HG03025 (cell line): Measurements from ENCODE around the gene FAM241A.
A peak's percentile ranks its signal among the peaks of the same experiment; 100 is the strongest.
"Not testable (repeated sequence)": the region's sequence is repeated elsewhere in the genome, so short reads cannot be mapped to it uniquely, and the experiment has no call there.

Source experiments
- ATAC-seq: cut with Tn5 transposase; IDR thresholded peaks from one replicate; pipeline ENCODE4 v1.9.1; 2021; ENCODE audit warnings: mild to moderate bottlenecking, moderate library complexity; ENCODE audit not compliant: unreplicated experiment, low FRiP score

FAM241A gene

DNA sequence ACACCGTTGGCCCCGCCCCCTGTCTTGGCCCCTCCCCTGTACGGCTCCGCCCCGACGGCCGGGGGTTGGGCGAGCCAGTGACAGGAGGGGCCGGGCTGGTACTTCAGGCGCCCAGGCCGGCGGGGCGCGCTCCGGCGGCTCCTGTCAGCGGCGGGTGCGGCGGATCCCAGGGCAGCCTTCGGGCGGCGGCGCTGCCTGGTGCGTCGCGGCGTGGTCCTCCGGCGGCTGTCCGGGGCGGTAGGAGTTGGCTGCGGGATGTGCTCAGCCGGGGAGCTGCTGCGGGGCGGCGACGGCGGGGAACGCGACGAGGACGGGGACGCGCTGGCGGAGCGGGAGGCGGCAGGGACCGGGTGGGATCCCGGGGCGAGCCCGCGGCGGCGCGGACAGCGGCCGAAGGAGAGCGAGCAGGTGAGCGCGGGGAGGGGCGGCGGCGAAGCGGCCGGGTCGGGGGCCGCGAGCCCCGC is at the start of gene FAM241A:
Gene FAM241A (plus strand): TSS at position 129 of the 464 bp plus-strand sequence. CDS start 127 bp downstream, at position 256.
- peak; percentile 90 for ATAC-seq

DNA sequence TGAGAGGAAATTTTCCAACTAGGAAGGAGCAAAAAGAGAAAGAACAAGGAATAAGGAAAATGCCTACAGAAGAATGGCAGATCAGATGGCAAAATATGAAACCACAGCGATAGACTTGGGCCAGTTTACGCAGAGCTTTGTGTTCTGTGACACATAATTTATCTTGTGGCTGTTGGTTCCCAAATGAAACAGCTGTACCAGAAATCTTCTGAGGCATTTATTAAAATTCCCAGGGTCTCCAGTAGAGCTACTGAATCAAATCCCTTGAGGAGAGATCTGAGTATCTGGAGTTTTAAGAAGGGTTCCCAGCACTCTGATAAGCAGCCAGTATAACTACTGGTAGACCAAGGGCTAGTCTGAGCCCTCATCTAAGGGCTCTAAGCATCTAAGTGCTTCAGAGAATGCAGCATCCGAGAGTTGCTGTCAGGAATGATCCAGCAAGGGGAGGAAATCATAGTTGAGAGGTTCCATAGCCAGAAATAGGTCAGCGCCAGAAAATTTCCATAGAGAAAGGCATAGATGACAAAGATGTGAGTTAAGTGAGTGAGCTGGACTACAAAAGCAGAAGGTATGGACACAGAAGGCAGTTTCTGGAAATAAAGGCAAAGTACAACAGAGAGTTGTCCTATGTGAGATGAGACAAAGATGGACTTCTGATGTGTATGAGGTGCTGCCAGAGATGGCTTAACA is 46.3 kb upstream of the FAM241A start:
- no peak for ATAC-seq

DNA sequence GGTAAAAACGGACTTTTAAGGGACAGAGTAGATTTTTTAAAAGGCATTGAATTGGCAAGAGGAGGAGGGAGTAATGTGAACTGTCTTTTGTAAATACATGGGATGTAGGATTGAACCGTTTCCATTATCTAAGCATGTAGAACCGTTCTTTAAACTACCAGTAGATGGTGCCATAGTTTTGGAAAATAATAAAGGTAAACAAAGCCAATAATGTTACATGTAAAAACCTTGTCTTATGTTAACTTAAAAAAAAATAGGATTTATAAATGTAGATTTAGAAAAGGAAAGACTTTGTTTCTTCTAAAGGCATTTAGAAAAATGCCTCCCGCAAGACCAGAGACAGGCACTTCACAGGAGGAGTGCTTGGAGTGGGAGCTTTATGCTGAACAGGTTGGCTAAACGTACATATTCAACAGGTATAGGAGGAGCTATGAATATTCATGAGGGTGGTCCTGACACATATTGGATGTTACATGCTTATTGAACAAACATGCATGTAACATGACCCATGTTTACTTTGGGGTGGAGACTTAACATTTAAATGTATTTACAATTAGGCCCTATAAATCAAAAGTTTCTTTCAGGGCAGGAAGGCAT is 45.5 kb upstream of the FAM241A start:
- ATAC-seq = peak; percentile 72

DNA sequence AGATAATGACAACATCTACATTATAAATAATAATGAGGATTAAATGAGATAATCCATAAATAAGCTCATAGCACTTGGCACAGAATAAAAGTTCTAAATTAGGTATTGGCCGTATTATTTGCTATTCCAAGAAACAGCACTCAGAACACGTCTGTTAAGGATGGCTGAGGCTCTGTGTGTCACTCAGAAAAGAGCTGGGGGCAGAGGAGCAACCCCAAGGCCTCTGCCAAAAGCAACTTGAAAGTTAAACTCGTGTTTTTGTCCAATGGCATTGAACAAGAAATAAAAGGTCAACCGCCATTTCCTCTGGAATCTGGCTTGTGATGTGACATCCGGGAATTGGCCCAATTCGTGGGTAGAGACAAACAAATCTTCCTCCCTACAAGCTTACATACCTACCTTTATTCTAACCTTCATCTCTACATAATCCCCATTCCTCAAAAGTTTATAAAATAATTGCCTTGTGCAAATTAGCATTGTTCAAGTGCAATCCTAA is 42.3 kb upstream of the FAM241A start:
- ATAC-seq = no peak

DNA sequence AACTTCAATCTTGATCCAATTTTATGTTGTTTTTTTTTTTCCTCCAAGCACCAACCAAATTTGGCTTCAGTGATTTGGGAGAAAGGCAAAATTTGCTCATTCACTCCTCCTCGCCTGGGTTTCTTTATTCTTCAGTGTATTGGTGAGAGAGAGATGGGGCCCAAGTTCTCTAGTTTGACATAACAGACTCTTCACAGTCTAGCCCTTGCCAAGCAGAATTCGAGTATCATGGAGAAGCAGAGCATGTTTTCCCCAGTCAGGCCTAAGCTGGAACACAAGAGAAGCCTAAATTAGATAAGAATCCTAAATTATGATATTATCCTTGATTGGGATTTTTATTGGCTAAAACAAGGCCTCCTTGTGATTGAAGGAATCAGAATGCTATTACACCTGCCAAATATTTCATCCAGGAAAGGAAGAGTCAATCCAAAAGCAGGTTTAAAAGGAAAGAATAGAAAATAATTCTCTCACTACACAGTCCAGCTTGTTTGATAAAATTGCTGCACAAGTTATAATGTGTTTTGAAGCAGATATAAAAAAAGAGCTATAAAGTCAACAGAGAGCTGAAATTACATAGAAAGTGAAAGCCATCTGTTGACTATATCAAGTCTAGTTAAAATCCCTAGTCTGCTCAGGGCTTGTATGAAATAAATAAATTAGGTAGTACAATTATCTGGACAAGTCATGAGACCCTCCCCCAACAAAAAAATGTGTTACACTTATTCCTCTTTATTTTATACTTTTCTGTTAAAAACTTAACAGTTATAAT is 39.9 kb upstream of the FAM241A start:
- no peak for ATAC-seq

DNA sequence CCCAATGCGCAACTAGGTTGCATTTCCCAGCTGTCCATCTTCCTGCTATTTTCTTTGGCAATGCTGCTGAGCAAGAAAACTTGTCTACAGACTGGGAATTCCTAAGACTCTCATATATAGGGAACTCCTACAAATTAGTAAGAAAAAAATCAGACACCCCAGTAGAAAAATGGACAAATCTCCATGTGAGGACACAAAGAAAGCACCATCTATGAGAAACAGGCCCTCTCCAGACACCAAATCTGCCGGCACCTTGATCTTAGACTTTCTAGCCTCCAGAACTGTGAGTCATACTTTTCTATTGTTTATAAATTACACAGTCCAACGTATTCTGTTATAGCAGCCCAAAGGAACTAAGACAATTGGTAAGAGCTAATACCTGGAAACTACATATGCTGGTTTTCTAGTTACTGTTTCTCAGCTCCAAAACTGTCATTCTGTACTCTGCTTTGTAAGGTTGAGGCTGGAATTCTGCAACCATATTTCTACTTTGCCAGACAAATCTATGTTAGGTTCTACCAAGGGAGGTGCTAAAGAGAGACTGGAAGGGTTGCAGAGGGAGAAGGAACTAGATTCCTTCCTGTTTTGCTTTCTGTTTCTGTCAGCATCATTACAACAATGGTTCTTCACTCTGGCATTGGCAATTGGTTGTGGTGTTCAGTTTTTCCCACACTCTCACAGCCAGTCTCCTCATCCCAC is 35.7 kb upstream of the FAM241A start:
- ATAC-seq = peak; percentile 51

DNA sequence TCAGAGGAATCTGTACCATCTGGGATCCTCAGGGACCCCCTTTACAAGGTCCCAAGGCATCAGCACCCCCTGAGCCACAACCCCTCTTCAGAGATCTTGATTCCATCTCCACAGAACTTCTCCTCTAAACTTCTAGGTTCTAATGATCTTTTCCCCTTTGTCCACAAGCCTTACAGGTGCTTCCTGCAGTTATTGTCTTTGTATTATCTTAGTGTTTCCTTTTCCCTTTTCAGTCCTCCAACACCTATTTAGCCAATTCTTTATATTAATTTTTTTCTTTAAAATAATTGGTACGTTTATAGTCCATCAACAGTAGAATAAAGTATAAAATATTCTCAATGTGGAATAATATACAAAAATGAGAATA is 35.2 kb upstream of the FAM241A start:
- ATAC-seq = no peak

DNA sequence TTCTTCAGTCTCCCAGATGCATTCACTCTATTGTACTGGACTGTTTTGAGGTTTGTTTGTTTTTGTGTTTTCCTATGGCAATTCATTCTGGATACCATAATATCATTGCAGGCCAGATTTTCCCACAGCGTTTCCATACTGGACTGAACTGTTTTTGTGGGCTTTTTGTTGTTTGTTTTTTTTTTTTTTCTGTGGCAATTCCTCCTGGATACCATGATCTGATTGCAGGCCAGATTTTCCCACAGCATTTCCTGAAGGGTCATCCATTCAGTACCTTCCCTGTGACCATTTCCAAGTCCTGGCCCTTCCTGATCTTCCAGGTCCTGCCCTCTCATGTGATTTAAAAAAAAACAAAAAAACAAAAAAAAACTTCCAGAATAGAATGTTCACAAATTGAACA is 33.9 kb upstream of the FAM241A start:
- ATAC-seq = no peak

DNA sequence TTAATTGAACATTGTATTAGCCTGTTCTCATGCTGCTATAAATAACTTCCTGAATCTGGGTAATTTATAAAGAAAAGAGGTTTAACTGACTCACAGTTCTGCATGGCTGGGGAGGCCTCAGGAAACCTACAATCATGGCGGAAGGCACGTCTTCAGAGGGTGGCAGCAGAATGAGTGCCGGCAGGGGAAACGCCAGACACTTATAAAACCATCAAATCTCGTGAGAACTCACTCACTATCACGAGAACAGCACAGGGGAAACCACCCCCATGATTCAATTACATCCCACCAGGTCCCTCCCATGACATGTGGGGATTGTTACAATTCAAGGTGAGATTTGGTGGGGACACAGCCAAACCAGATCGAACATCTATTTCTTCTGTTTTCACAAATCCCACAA is 33.2 kb upstream of the FAM241A start:
- ATAC-seq = not testable (repeated sequence)

DNA sequence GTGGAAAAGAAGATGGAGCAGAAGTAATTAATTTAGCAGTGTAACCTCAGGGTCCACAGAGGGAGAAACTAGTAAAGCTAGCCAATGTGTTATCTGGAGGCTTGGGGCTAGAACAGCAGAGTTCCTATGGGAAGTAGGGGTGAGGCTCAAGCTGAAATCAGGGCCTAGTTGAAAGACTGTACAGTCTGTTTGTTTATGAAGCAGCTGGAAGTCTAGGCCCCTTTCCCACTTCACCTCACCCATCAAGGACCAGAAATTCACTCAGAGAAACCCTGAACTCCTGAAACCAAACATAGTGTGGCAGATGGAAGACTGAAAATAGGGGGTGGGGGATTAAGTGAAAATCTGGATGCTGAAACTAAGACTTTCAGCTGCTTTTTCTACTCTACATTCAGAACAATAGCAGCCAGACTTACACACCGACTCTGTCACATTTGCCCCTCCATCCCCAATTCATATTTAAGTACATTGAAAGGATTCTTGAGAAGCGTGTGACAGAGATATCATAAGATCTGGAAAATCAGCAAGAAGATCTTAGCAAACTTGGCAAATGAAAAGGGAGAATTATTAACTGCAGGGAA is 32.6 kb upstream of the FAM241A start:
- ATAC-seq = no peak

DNA sequence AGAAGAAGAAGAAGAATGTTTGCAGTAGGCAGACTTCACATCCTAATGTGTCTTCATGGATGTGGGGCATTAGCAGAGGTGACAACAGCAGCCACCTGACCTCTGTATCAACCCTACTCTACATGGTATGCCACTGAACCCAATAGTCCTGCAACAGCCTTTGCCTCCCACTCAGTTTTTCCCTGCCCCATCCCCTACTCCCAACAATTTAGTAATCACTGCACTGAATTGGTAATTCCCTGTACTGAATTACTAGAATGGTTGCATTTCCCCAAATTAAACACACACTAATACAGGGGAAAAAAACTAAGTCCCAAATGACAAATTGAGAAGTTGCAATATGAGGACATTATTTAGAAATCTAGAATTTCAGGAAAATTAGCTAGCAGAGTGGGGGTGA is 31.4 kb upstream of the FAM241A start:
- ATAC-seq = no peak

DNA sequence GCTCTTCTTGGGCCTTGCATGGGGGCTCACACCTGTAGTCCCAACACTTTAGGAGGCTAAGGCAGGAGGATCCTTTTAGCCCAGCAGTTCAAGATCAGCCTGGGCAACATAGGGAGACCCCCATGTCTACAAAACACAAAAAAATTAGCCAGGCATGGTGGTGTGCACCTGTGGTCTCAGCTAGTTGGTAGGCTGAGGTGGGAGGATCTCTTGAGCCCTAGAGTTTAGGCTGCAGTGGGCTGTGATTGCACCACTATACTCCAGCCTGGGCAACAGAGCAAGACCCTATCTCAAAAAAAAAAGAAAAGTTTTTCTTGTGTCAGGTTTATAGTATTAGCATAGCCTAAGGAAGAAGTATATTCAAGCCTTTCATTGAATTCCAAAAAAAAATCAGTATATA is 30.8 kb upstream of the FAM241A start:
- no peak for ATAC-seq

DNA sequence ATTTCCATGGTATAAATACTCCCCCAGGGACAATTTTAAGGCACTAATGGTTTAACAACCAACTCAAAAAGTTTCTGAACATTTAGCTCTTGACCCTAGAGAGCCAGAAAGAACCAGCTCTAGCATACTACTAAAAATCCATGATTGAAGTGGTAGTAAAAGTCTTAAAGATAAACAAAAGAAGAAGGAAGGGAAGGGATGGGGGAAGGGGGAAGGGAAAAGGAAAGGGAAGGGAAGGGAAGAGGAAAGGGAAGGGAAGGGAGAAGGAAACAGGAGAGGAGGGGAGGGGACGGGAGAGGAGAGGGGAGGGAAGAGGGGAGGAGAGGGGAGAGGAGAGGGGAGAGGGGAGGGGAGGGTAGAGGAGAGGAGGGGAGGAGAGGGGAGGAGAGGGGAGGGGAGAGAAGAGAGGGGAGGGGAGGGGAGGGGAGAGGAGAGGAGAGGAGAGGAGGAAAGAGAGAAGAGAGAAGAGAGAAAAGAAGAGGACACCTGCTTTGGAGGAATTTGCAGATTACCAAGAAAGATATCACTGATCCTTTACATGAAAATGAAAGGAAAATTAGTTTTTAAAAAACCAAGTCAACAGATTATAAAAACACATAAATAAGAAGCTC is 26.4 kb upstream of the FAM241A start:
- ATAC-seq = no peak

DNA sequence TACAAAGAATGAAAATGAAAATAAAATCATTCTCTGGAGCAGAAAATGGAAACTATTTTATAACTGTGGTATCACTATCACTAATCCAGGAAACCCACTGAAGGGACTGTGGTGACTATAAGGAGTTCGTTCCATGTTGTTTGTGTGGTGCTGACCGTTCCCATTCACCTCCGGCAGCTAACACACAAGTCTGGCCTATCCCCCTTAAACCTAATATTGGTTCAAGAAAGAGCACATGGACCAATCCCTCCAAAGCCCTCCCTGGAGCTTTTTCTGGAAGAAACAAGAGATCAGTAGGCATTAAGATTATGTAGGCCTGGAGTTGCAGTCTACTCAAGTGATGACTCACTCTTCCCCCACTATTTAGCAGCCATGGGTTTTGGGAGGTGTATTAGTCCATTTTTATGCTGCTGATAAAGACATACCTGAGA is 25.9 kb upstream of the FAM241A start:
- ATAC-seq = no peak

DNA sequence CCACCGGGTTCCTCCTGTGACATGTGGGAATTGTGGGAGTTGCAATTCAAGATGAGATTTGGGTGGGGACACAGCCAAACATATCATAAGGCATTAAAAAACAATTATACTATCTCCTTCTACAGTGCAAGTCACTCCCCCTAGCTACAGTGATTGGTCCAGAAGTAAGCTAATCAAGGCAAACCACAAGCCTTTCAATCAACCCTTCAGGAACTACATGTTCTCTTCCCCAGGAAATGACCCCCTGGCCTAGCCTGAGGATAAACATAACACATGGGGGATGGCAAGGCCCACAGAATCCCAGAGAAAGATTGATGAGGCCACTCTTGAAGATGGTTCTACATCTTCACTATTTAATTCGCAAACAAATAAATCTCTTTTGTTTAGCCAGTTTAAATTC is 25.2 kb upstream of the FAM241A start:
- ATAC-seq = no peak

DNA sequence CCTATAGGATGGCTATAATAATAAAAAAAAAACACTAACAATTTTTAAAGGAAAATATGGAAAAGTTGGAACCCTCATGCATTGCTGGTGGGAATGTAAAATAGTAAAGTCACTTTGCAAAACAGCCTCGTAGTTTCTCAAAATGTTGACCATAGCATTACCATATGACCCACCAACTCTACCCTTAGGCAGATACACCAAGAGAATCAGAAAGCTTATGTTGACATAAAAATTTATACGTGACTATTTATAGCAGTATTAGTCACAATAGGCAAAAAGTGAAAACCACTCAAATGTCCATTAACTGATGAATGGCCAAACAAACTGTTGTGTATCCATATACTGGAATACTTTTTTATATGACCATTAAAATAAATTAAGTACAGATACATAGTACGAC is 19.8 kb upstream of the FAM241A start:
- ATAC-seq = no peak

DNA sequence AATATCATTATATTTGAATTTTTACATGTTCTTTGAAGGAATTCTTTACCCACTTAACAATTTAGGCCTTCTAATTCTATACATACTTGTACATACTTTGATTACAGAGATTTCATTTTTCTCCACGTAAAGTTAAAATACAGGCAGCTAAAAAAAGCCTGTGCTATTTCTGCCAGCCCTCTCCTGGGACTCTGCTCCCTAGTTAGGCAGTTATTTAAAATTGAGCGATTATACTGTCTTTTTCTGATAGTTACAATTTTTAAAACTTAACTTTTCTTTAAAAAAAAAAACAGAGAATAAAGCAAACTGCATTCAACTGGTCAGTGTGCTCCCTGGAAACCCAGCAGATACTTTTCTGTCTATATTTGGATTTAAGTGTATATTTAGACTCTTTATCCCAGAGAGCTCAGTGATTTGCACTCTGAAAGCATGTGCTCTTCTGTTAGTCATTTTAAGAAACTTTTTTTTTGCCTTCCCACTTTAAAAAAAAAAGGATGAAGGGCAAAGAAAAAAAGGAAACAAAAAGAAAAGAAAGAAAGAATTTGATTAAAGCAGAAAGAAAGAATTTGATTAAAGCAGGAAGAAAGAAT is 18.1 kb upstream of the FAM241A start:
- ATAC-seq = no peak

DNA sequence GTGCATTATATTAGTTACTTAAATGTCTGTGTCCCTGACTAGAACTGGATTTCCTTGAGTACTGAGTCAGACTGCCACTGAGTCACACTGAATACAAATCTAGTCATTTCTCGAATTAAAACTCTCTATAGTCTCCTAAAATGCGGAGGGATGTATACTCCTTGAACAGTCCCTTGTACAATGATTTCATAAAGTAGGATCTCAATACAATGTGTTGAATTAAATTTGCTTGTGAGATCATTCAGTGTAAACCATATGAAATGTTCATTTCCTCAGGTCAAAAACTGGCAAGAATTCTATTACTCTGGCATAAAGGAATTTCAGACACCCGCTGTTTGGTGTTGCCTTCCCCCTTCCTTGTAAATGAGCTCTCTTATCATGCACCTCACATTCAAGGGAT is 17.5 kb upstream of the FAM241A start:
- ATAC-seq = no peak

DNA sequence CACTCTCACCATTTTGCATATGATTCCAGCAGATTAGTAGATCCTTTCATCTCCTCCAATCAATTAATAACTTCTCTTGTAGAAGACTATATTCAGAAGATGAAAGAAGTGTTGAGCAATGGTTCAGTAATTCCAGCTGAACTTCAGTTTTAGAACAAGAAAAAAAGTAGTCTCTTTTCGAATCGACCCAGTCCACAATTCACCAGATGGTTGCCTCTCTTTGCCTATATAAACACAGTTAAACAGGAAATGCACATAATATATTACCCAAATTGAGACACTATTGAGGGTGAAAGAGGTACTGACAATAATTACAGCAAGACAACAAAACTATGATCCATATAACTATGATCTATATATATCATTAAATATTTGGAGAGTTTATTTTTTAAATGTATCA is 16.8 kb upstream of the FAM241A start:
- no peak for ATAC-seq

DNA sequence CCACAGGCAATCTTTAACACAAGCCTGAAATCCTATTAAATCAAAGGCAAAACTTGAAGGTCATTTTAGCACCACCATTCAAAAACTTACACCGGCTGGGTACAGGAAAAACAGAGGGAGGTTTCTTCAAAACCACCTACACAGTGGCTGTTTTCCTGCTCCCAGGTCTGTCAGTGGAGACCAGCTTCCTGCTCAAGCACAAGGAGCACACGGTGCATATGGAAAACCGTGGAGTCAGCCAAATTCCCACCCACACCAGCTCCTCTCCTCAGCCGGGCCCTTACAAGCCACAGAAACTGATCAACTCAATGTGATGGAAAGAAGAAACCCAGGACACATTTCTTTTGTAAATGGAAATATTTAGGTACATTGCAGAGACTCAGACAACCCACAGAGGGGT is 14.3 kb upstream of the FAM241A start:
- ATAC-seq = no peak
